Erythroblast (primary cell): Measurements from ENCODE around the gene GALK2.

ENCODE experiments used
- GATA1 ChIP-seq: IDR thresholded peaks from 2 replicates; pipeline ENCODE4 v1.6.1; 2011; ENCODE audit warnings: low read depth, mild to moderate bottlenecking, control low read depth, low read length, moderate library complexity
- POLR2A ChIP-seq: IDR thresholded peaks from 2 replicates; pipeline ENCODE4 v1.6.1; 2011; ENCODE audit warnings: mild to moderate bottlenecking, low read length

GRCh38 chr15:49151831-49152230 is 18.2 kb upstream of the GALK2 start:
- TF ChIP-seq POLR2A = no peak
- TF ChIP-seq GATA1 = no peak
